Vagina (tissue), 2 donors: Measurements from ENCODE around the gene CCDC88C. TPM values are rescaled to one million over a fixed set of nuclear protein-coding genes. Genes with fewer than 3 reads are reported as not detected.

Source experiments
- DNase-seq, 2 donors: peaks; one replicate each; pipeline ENCODE4 v3.0.0-alpha.2; 2017; ENCODE audit errors: extremely low spot score in 2 of 2
- H3K27ac ChIP-seq: fragments of 200-600 bp; sonication (generic); one replicate; pipeline ENCODE4 v1.5.1; 2019
- H3K27me3 ChIP-seq: fragments of 200-600 bp; sonication (generic); one replicate; pipeline ENCODE4 v1.5.1; 2019
- H3K36me3 ChIP-seq, 2 donors: fragments of 200-600 bp; sonication (generic); one replicate each; pipeline ENCODE4 v1.5.1; 2017 to 2019
- H3K4me1 ChIP-seq: fragments of 200-600 bp; sonication (generic); one replicate; pipeline ENCODE4 v1.5.1; 2019
- H3K4me3 ChIP-seq, 2 donors: fragments of 200-600 bp; sonication (generic); 1 replicate in 1 of 2; 2 replicates in 1 of 2; pipeline ENCODE4 v1.5.1; 2016 to 2019
- H3K9me3 ChIP-seq: fragments of 200-600 bp; sonication (generic); one replicate; pipeline ENCODE4 v1.5.1; 2019
- CTCF ChIP-seq, 3 experiments: fragments of 450-650 bp in 2 of 3; fragments of 200-600 bp in 1 of 3; sonication (generic) in 1 of 3; IDR thresholded peaks; one replicate each; pipeline ENCODE4 v1.5.1; 2017 to 2019; ENCODE audit warnings: antibody characterized with exemption in 3 of 3, mild to moderate bottlenecking in 2 of 3, moderate library complexity in 2 of 3
- POLR2A ChIP-seq, 2 donors: fragments of 450-650 bp; IDR thresholded peaks; one replicate each; pipeline ENCODE4 v1.6.1; 2017; ENCODE audit warnings: antibody characterized with exemption in 2 of 2, mild to moderate bottlenecking in 2 of 2, moderate library complexity in 2 of 2
- POLR2AphosphoS5 ChIP-seq, 2 donors: sonication (generic); formaldehyde crosslinking; IDR thresholded peaks; one replicate each; pipeline ENCODE4 v1.9.0; 2017; ENCODE audit warnings: antibody characterized with exemption in 2 of 2, mild to moderate bottlenecking in 2 of 2, low read depth in 1 of 2; ENCODE audit not compliant: insufficient read depth in 1 of 2
- intact Hi-C: fragments of 100-400 bp; cut with DNase I; formaldehyde crosslinking; loops from one replicate; pipeline ENCODE4 v1.15.1; 2023
- total RNA-seq: library from RNA; depleted of rRNA; stranded (reverse); fragments of >200 nt; gene quantifications from one replicate; pipeline ENCODE4 v1.2.3, GENCODE V29; 2016

The CCDC88C gene
- total RNA-seq, 1 donor from 2014 or later = 42.2 TPM

- H3K4me3 ChIP-seq = no peak overlapping the region
- DNase-seq = no peak
- no peak for TF ChIP-seq POLR2AphosphoS5 (IDR thresholded peaks at IDR 0.05; ENCODE audit: insufficient read depth in 1 of 2, low read depth in 1 of 2)
- TF ChIP-seq CTCF (IDR thresholded peaks at IDR 0.05) = no peak
- no peak for TF ChIP-seq POLR2A (IDR thresholded peaks at IDR 0.05)
- no peaks in the 10 kb centered on the region for H3K36me3 ChIP-seq
- H3K4me1 ChIP-seq = no peaks in the 10 kb centered on the region
- no peak overlapping the region for H3K27ac ChIP-seq
- intact Hi-C loops = no loop called here
- H3K9me3 ChIP-seq = no peaks in the 10 kb centered on the region
- H3K27me3 ChIP-seq = no peaks in the 10 kb centered on the region
These were observed 187.1 kb downstream of the CCDC88C start for GRCh38 chr14:91230397-91231035.

- H3K27ac ChIP-seq = no peak overlapping the region
These were observed 187.8 kb downstream of the CCDC88C start for GRCh38 chr14:91229743-91230200.

GRCh38 chr14:91229005-91229382, 188.6 kb downstream of the CCDC88C start:
- H3K4me1 ChIP-seq = no peaks in the 10 kb centered on the region
- no peak for TF ChIP-seq POLR2A (IDR thresholded peaks at IDR 0.05)
- TF ChIP-seq CTCF (IDR thresholded peaks at IDR 0.05) = no peak
- no peak for TF ChIP-seq POLR2AphosphoS5 (IDR thresholded peaks at IDR 0.05; ENCODE audit: insufficient read depth in 1 of 2, low read depth in 1 of 2)
- no peak overlapping the region for H3K4me3 ChIP-seq
- DNase-seq = no peak
- H3K27ac ChIP-seq = no peak overlapping the region
- peaks cover 0 to 10% of the 10 kb centered on the region in 2 donors for H3K36me3 ChIP-seq
- intact Hi-C loops = no loop called here
- no peaks in the 10 kb centered on the region for H3K27me3 ChIP-seq
- H3K9me3 ChIP-seq = no peaks in the 10 kb centered on the region

More at GRCh38 chr14:91229743-91230200, 187.8 kb downstream of the CCDC88C start:
- intact Hi-C loops = no loop called here
- Histone ChIP-seq H3K4me3 (no peak overlapping the region), H3K4me1 (no peaks in the 10 kb centered on the region), H3K36me3 (peaks cover 0 to 7% of the 10 kb centered on the region in 2 donors), H3K9me3 (no peaks in the 10 kb centered on the region), H3K27me3 (no peaks in the 10 kb centered on the region)
- DNase-seq = no peak
- peak in 1 of 2 donors; percentile 41 for TF ChIP-seq POLR2AphosphoS5 (IDR thresholded peaks at IDR 0.05; ENCODE audit: insufficient read depth in 1 of 2, low read depth in 1 of 2)
- TF ChIP-seq CTCF (IDR thresholded peaks at IDR 0.05) = no peak

- peaks cover 0 to 10% of the 10 kb centered on the region in 2 donors for H3K36me3 ChIP-seq
- no peak overlapping the region for H3K27ac ChIP-seq
- H3K4me1 ChIP-seq = no peaks in the 10 kb centered on the region
- intact Hi-C loops = no loop called here
- no peak for DNase-seq
- H3K9me3 ChIP-seq = no peaks in the 10 kb centered on the region
- TF ChIP-seq POLR2A (IDR thresholded peaks at IDR 0.05) = no peak
- TF ChIP-seq POLR2AphosphoS5 (IDR thresholded peaks at IDR 0.05; ENCODE audit: insufficient read depth in 1 of 2, low read depth in 1 of 2) = no peak
- no peak for TF ChIP-seq CTCF (IDR thresholded peaks at IDR 0.05)
- H3K4me3 ChIP-seq = no peak overlapping the region
- H3K27me3 ChIP-seq = no peaks in the 10 kb centered on the region
These were observed 189.3 kb downstream of the CCDC88C start for GRCh38 chr14:91228112-91229004.
